ENCODE data around the gene IDH3B. TPM values are rescaled to one million over a fixed set of nuclear protein-coding genes. Genes with fewer than 3 reads are reported as not detected.
A peak's percentile ranks its signal among the peaks of the same experiment; 100 is the strongest.

The IDH3B gene
- total and polyA plus RNA-seq, 9 of the 15 experiments (the other 6 are each of a cell fraction or from before 2014, with no cell fraction given) = 91.7 to 224 (median 155) TPM

DNA sequence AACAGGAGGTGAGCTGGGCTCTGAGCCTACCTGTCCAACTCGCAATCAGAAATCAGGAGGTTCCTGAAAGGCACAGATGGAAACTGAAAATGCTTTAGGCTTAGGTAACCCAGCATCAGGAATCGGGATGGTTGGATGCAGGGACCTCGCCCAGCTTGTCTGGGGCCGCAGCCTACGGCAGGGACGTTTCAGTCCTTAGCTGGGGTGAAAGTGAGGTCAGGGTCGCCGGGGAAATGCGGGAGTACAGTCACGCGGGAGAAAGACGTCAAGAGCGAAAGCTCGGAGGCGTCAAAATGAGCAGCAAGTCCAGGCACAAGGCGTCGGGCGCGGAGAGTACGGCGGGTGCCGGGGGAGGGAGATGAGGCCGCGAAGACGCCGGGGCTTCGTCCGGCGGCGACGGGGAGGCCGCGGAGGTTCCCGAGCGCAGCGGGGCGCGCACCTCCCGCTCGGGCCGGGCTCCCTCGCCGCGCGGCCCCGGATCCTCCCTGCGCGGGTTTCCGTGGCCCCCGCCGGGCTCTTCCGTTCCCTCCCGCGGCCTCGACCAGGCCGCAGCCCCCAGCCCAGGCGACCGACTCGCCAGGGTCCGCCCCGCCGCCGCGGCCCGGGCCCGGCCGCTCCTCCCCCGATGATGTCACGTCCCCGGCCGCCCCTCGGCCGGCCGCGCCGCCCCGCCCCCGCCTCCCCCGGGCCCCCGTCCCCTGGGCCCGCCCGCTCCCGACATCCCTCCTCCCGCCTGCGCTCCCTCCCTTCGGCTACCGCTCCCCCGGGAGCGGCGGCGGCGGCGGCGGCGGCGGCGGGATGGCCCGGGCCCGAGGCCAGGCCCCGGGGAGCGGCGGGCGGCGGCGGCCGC is 28.2 kb upstream of the IDH3B start, which contains the start of gene EBF4:
Gene EBF4 (plus strand): TSS at position 745 of the 850 bp plus-strand sequence. CDS start 866 bp downstream, outside the sequence.
- Histone ChIP-seq H4K20me1 (replicated peaks; ENCODE audit: control insufficient read depth, insufficient read depth, low read length) (no peaks in the 10 kb centered on the region), H3K9ac (ENCODE audit: insufficient read depth in 1 of 2, low read depth in 2 of 2, low read length in 2 of 2) (peak within 1 kb of the TSS in 1 of 2 experiments; percentile 52; a peak in 1 of 4 replicates), H3K9me3 (replicated peaks; ENCODE audit: control insufficient read depth, insufficient read depth, low read depth, low read length) (no peaks in the 10 kb centered on the region), H3K4me2 (ENCODE audit: insufficient read depth, low read length) (peak within 1 kb of the TSS; percentile 52), H3K4me1 (replicated peaks in 1 of 2; ENCODE audit: control insufficient read depth in 2 of 2, insufficient read depth in 2 of 2, low read length in 2 of 2) (peaks cover 0 to 19% of the 10 kb centered on the region in 2 experiments; a peak in 3 of 5 replicates), H2AFZ (ENCODE audit: low read depth, low read length) (peak within 1 kb of the TSS; percentile 51; the same call in 1 of the 2 replicates), H3K4me3 (no peak within 1 kb of the TSS), H3K79me2 (ENCODE audit: control insufficient read depth, insufficient read depth, low read length) (no peaks in the 10 kb centered on the region), H3K36me3 (ENCODE audit: control insufficient read depth, insufficient read depth, low read length) (no peaks in the 10 kb centered on the region), H3K27ac (ENCODE audit: extremely low read depth, low read depth, low read length) (no peak within 1 kb of the TSS), H3K27me3 (ENCODE audit: control insufficient read depth in 2 of 2, insufficient read depth in 2 of 2, low read length in 2 of 2) (peaks cover 12 to 56% of the 10 kb centered on the region in 2 experiments; a peak in 4 of 5 replicates), H3K9me1 (ENCODE audit: control insufficient read depth, insufficient read depth, low read length) (no peaks in the 10 kb centered on the region)
- intact Hi-C loops (cut with micrococcal nuclease) = no loop called here
- DNase-seq (ENCODE audit: extremely low read depth in 1 of 4, low spot score in 3 of 4) (peak; percentile 22 to 93 (median 78)), FAIRE-seq (no peak), ATAC-seq (0 out of 3 replicates have a peak, but pooled peaks have one; percentile 17)
- CTCF ChIA-PET (ENCODE audit: low intra/inter-chr PET ratio) = interaction anchor here (0.6 kb wide), 1 partner anchor 426 kb away, joined by 3 read pairs; no protein-coding TSS in a partner anchor
- in situ Hi-C loops (cut with MboI) = no loop called here
- under 1% methylated on average over 21 of the region's 106 CpGs for WGBS (ENCODE audit: insufficient coverage, low coverage, missing lambda C conversion rate)
- no TSS peak for BruUV-seq (replicated peaks)
- POLR2A ChIA-PET = interaction anchor here (0.5 kb wide), 1 partner anchor 34 kb away, joined by 4 read pairs; no protein-coding TSS in a partner anchor
- TF ChIP-seq CTBP1 (IDR thresholded peaks at IDR 0.05; ENCODE audit: borderline replicate concordance) (peak; percentile 46; the same call in 1 of the 2 replicates), EWSR1 (IDR thresholded peaks at IDR 0.05; ENCODE audit: borderline replicate concordance, low read depth, partially characterized antibody) (no peak), RB1 (IDR thresholded peaks at IDR 0.05; ENCODE audit: low read depth) (peak; percentile 19; the same call in 1 of the 2 replicates), CXXC5 (CRISPR knock-in tag; IDR thresholded peaks at IDR 0.05) (peak; percentile 58), PHF8 (IDR thresholded peaks at IDR 0.05; ENCODE audit: borderline replicate concordance, low read length) (peak; percentile 37; the same call in 1 of the 2 replicates), PHF21A (IDR thresholded peaks at IDR 0.05; ENCODE audit: borderline replicate concordance, low read depth) (0 out of 2 replicates have a peak, but pooled peaks have one; percentile 18), ZNF263 (CRISPR knock-in tag; IDR thresholded peaks at IDR 0.05; ENCODE audit: borderline replicate concordance) (peak; percentile 26; the same call in 1 of the 2 replicates), RFX5 (IDR thresholded peaks at IDR 0.05; ENCODE audit: low read depth, low read length) (no peak), NRF1 (conservative IDR thresholded peaks at IDR 0.05 in 1 of 2, IDR thresholded peaks at IDR 0.05 in 1 of 2) (peak in 1 of 2 experiments; percentile 11; a peak in 2 of 4 replicates), SIX5 (IDR thresholded peaks at IDR 0.05; ENCODE audit: borderline replicate concordance in 1 of 2, insufficient read depth in 1 of 2, low read depth in 1 of 2, low read length in 2 of 2) (no peak)
- TF ChIP-seq, protein P1, sequence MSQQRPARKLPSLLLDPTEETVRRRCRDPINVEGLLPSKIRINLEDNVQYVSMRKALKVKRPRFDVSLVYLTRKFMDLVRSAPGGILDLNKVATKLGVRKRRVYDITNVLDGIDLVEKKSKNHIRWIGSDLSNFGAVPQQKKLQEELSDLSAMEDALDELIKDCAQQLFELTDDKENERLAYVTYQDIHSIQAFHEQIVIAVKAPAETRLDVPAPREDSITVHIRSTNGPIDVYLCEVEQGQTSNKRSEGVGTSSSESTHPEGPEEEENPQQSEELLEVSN (IDR thresholded peaks at IDR 0.05; ENCODE audit: borderline replicate concordance in 1 of 2, extremely low read depth in 1 of 2, insufficient read depth in 1 of 2, insufficient read length in 1 of 2, low read depth in 1 of 2, low read length in 1 of 2, poor library complexity in 1 of 2, severe bottlenecking in 1 of 2) = peak; percentile 70 to 90
- TF ChIP-seq, protein P2, sequence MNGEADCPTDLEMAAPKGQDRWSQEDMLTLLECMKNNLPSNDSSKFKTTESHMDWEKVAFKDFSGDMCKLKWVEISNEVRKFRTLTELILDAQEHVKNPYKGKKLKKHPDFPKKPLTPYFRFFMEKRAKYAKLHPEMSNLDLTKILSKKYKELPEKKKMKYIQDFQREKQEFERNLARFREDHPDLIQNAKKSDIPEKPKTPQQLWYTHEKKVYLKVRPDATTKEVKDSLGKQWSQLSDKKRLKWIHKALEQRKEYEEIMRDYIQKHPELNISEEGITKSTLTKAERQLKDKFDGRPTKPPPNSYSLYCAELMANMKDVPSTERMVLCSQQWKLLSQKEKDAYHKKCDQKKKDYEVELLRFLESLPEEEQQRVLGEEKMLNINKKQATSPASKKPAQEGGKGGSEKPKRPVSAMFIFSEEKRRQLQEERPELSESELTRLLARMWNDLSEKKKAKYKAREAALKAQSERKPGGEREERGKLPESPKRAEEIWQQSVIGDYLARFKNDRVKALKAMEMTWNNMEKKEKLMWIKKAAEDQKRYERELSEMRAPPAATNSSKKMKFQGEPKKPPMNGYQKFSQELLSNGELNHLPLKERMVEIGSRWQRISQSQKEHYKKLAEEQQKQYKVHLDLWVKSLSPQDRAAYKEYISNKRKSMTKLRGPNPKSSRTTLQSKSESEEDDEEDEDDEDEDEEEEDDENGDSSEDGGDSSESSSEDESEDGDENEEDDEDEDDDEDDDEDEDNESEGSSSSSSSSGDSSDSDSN (IDR thresholded peaks at IDR 0.05; ENCODE audit: borderline replicate concordance in 1 of 2, low read depth in 2 of 2, low read length in 2 of 2) = 0 out of 4 replicates have a peak, but pooled peaks of 1 of the 2 experiments have one; percentile 48
- TF ChIP-seq, protein P3, sequence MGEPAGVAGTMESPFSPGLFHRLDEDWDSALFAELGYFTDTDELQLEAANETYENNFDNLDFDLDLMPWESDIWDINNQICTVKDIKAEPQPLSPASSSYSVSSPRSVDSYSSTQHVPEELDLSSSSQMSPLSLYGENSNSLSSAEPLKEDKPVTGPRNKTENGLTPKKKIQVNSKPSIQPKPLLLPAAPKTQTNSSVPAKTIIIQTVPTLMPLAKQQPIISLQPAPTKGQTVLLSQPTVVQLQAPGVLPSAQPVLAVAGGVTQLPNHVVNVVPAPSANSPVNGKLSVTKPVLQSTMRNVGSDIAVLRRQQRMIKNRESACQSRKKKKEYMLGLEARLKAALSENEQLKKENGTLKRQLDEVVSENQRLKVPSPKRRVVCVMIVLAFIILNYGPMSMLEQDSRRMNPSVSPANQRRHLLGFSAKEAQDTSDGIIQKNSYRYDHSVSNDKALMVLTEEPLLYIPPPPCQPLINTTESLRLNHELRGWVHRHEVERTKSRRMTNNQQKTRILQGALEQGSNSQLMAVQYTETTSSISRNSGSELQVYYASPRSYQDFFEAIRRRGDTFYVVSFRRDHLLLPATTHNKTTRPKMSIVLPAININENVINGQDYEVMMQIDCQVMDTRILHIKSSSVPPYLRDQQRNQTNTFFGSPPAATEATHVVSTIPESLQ (CRISPR knock-in tag; IDR thresholded peaks at IDR 0.05) = 0 out of 2 replicates have a peak, but pooled peaks have one; percentile 29

Data from K562 (cell line).